ENCODE data around the gene ZNF512.

ZNF512 gene

GRCh38 chr2:27653397-27653796 is 70.6 kb downstream of the ZNF512 start:
- TF ChIP-seq CTCF (IDR thresholded peaks at IDR 0.05; ENCODE audit: low read length, missing control alignments) = no peak
- H3K4me3 ChIP-seq (replicated peaks; ENCODE audit: low read depth, low read length) = no peak overlapping the region
- DNase-seq (ENCODE audit: low read depth) = no peak

- TF ChIP-seq CTCF (IDR thresholded peaks at IDR 0.05; ENCODE audit: low read length, missing control alignments) = no peak
- no peak overlapping the region for H3K4me3 ChIP-seq (replicated peaks; ENCODE audit: low read depth, low read length)
- peak; percentile 63 for DNase-seq (ENCODE audit: low read depth)
Measured at GRCh38 chr2:27655155-27655951, 72.5 kb downstream of the ZNF512 start.

- no peak for TF ChIP-seq CTCF (IDR thresholded peaks at IDR 0.05; ENCODE audit: low read length, missing control alignments)
- no peak overlapping the region for H3K4me3 ChIP-seq (replicated peaks; ENCODE audit: low read depth, low read length)
- no peak for DNase-seq (ENCODE audit: low read depth)
Measured at GRCh38 chr2:27661371-27661770, 78.5 kb downstream of the ZNF512 start.

GRCh38 chr2:27663285-27664153 is 80.7 kb downstream of the ZNF512 start, which contains the start of the genes SLC4A1AP and SUPT7L:
Gene SLC4A1AP, plus strand, starts transcription at chr2:27663889. Its CDS starts 26 bp downstream, at chr2:27663915.
Gene SUPT7L, minus strand, starts transcription at chr2:27663614. Its CDS starts 1,422 bp downstream, at chr2:27662192.
- TF ChIP-seq CTCF (IDR thresholded peaks at IDR 0.05; ENCODE audit: low read length, missing control alignments) = no peak
- peak; percentile 89 for DNase-seq (ENCODE audit: low read depth)
- peak within 1 kb of the TSS; percentile 90 for H3K4me3 ChIP-seq (replicated peaks; ENCODE audit: low read depth, low read length)

- H3K4me3 ChIP-seq (replicated peaks; ENCODE audit: low read depth, low read length) = peak overlapping the region; percentile 90
- DNase-seq (ENCODE audit: low read depth) = no peak
- no peak for TF ChIP-seq CTCF (IDR thresholded peaks at IDR 0.05; ENCODE audit: low read length, missing control alignments)
Measured at GRCh38 chr2:27664154-27664574, 81.3 kb downstream of the ZNF512 start.

GRCh38 chr2:27664622-27665363 is 82.0 kb downstream of the ZNF512 start:
- peak overlapping the region; percentile 90 for H3K4me3 ChIP-seq (replicated peaks; ENCODE audit: low read depth, low read length)
- no peak for DNase-seq (ENCODE audit: low read depth)
- no peak for TF ChIP-seq CTCF (IDR thresholded peaks at IDR 0.05; ENCODE audit: low read length, missing control alignments)
